ENCODE data around the gene TTLL5.
A peak's percentile ranks its signal among the peaks of the same experiment; 100 is the strongest.

Gene TTLL5

DNA sequence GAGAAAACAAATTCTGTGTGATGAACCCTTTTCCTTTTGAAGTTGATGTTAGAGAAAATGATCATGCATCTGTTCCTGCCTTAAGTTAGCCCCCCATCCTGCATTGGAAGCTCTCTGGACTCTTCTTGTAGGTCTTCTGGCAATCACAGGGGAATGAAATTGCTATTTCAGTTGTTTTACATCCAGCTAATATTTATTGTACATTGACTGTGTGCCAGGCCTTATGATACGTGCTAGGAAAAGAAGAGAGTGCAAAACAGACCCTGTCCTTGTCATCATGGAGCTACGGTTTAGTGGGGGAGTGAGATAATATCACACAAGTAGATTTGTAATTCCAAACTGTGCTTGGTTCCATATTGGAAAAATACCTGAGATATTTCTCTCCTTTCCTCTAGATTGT is 202.2 kb downstream of the TTLL5 start:
- DNase-seq (ENCODE audit: low read depth) = no peak

- DNase-seq (ENCODE audit: low read depth) = peak; percentile 92
These were observed 203.3 kb downstream of the TTLL5 start for GRCh38 chr14:75864352-75864751.

DNA sequence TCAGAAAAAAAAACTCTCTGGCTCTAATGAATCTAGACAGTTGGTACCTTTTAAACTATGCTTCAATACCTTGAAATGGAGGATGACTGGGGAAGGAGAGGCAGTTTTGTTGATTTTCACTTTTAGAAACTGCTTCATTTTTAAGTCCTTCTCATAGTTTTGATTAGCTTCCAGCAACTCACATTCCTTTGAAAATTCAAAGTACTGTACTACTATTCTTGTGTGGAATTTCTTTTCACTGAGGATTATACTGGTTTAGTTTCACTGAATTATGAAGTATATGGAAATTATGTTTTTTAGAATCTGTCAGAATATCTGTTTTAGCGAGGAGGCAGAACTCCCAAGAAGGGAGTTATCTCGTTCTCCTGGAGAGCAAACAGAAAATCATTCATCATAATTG is 204.5 kb downstream of the TTLL5 start:
- DNase-seq (ENCODE audit: low read depth) = no peak

DNA sequence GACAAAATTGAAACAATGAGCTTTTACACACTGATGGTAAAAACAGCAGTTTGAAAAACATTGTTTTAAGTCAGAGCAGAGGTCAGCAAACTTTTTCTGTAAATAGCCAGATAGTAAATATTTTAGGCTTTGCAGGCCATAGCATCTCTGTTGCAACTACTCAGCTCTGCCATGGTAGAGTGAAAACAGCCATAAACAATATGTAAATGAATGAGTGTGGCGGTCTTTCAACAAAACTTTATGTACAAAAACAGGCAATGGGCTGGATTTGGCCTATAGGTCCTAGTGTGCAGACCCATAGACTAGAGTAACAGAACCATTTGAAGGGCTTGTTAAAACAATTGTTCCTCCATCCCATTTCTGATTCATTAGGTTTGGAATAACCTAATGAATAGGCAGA is 205.9 kb downstream of the TTLL5 start:
- no peak for DNase-seq (ENCODE audit: low read depth)

GRCh38 chr14:75871181-75871880 is 210.3 kb downstream of the TTLL5 start:
- peak; percentile 72 for DNase-seq (ENCODE audit: low read depth)

GRCh38 chr14:75875958-75876357 is 214.9 kb downstream of the TTLL5 start:
- DNase-seq (ENCODE audit: low read depth) = no peak

DNA sequence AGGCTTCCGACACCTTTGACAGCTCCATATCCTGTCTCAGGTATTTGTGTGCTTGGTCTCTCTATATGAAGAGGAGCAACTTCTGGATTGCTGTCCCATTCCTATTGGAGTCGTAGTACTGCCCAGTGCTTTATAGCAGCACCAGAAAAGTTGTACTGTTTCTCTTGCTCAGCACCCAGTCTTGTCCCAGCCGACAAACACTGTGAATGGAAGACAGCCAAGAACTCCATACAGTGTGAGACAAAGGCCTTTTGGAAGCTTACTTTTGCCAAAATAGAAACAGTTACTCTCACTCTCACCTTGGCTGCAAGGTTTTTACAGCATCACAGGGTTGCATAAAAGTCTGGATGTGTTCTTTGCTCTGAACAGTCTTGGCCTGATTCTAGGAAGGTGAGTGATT is 215.5 kb downstream of the TTLL5 start:
- no peak for DNase-seq (ENCODE audit: low read depth)

DNA sequence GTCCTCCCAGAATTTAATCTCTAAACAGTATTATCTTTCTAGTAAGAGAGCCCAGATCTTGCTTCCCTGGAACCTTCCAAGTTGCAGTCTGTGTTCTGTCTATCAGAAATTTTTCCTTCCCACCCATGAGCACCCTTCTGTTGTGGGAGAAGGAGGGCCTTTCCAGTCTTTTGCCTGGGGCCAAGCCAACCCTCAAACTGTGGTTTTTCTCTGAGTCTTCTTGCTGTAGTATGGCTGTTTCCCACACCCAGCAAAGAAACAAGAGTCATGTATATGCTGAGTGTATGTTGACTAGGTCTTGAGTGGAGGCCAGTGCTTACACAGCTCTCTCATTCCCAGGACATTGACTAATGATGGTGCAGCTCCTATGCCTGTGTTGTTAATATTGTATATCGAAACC is 216.2 kb downstream of the TTLL5 start:
- DNase-seq (ENCODE audit: low read depth) = peak; percentile 99

GRCh38 chr14:75877884-75878283 is 216.8 kb downstream of the TTLL5 start:
- peak; percentile 58 for DNase-seq (ENCODE audit: low read depth)

DNA sequence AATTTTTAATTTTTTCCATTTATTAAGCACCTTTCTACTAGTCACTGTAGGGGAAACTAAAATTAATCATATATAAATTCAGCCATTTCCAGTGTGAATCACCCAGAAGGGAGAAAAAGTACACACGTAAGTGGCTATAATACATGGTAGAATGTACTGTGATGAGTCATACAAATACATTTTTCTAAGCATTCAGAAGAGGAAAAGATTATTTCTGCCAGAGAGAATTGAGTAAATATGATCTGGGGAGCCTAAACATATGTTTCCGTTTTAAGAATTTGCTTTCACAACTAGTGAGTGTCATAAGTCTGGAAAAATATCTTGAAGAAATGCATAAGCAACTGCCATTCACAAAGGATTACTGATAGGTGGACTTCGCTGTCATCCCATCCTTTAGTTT is 218.0 kb downstream of the TTLL5 start:
- peak; percentile 97 for DNase-seq (ENCODE audit: low read depth)

GRCh38 chr14:75880512-75880911 is 219.5 kb downstream of the TTLL5 start:
- no peak for DNase-seq (ENCODE audit: low read depth)

DNA sequence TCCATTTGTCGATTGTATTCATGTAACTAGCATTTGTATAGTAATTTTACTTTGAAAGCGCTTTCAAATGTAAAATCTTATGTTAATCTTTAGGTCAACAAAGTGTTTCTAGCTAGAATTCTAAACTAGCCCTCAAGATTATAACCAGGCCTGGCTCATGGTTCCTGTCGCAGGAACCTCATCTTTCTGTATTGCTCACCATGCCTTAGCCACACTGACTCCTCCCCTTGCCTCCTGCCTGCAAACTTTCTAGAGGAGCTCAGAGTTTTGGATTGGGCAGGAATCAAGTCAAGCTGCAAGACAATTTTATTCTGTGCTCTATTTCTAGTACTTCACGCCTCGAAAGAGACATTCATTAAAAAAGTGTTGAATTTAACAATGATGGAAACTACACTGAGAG is 220.9 kb downstream of the TTLL5 start:
- peak; percentile 66 for DNase-seq (ENCODE audit: low read depth)

GRCh38 chr14:75884198-75884611 is 223.2 kb downstream of the TTLL5 start:
- peak; percentile 96 for DNase-seq (ENCODE audit: low read depth)

GRCh38 chr14:75885829-75886228 is 224.8 kb downstream of the TTLL5 start:
- peak; percentile 74 for DNase-seq (ENCODE audit: low read depth)

DNA sequence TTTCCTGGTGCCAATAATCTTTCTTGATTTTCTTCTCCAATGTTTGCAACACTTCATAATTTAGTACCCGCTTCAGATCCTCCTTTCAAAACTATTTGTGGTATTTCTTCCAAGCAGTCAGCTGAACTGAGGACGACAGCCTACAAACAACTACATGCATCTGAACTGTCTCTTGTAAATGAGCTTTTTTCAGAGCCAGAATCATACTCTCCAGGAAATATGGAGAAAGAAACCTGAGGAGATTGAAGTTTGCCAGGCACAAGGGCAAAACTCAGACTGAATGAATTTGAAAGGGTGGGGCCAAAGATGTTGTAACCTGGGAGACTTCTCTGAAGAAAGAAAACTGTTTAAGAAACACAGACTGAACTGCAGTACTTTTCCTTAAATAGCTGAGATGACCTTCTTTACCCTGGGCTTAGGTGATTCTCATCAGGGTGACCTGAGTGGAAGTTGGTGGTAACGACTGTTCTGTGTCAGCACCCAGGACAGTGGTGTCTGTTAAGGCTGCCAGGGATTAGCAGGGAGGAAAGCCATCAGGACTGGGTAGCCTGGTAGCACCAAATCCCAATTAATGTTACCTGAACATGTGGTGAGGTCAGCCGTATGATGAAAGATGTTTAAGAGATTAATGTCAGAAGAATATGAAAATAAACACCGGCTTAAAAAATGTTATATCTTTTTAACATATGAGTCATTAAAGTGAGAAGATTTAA is 225.7 kb downstream of the TTLL5 start:
- DNase-seq (ENCODE audit: low read depth) = peak; percentile 77

DNA sequence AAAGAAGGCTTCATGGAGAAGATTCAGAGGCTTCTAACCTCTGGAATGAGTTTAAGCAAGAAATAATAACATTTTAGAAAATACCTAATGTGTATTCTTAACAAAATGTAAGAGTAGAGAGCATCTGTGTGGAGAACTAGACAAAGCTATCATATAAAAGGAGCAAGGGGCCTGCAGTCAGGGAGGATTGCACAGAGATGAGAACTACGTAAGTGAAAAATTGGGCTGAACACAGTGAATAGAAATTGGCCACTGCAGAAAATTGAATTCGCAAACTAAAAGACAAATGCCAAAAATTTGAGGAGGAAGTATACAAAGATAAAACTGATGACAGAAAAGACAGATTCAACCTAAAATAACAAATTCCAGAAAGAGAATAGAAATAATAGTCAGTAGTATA is 227.9 kb downstream of the TTLL5 start:
- DNase-seq (ENCODE audit: low read depth) = no peak

DNA sequence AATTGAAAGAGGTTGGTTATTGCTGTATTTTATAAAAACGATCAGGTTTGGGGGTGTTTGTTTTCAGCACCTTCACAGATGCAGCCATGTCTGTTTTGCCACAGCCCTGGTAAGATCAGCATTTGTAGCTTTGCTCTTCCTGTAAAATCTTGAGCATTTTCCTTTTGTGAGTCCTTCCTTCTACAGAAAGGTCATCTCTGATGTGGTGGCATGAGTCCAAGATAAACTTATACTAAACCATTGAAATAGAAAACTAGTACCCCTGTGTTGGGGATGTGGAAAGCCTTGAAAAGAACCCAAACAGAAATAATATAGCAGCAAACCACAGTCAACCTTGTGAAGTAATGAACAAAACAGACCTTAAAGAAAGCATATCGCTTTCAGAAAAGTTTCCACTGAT is 235.3 kb downstream of the TTLL5 start:
- DNase-seq (ENCODE audit: low read depth) = peak; percentile 72

GRCh38 chr14:75904311-75904710 is 243.3 kb downstream of the TTLL5 start:
- no peak for DNase-seq (ENCODE audit: low read depth)

DNA sequence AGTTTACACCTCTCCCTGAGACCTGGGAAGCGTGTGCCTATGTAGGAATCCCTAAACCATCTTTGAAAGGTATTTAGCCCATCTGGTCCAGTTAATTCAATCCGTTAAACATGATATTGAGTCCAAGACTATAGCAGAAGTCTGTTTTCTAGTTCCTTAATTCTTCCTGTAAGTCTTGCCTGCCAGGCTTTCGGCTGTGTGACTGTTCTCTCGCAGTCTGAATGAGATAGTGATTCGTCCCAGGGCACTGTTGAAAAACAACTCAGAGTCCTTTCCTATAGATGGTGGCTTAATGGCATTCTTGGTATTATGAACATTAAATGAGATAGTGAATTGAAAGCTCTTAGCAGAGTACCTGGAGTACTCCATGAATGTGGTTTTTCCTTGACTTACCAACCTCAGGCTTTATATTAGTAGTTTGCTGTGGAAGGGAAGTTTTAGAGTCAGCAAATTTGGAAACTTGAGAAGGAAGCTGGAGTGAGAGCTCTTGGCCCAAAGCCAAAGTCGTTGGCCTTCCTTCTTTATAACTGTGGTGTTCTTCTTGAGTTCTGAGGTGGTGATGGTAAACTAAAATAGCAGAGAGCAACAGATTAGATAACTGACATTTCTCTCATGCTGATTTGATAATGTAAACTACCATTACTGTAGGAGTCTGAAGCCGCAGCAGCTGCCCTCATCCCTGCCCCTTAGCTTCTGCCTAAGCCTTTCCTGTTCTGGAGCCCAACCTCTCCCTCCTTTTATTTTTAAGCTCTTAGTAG is 244.3 kb downstream of the TTLL5 start:
- peak; percentile 69 for DNase-seq (ENCODE audit: low read depth)

DNA sequence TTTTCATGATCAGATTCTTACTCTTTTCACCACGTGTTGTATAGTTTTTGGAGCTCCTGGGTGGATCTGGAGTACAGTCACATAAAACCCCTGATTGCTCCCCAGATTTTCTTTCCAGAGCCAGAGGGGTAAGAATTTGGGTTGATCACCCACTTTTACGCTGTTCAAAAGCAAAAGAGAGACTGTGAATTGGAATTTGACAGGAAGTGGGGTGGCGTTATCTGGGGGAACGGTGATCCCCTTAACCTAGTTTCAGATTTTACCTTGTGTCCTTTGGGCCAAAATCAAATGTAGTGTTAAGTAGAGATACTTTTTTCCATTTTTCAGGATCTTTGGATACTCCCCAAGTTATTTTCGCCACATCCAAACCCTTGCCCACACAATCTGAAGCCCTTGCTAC is 245.2 kb downstream of the TTLL5 start:
- DNase-seq (ENCODE audit: low read depth) = no peak

DNA sequence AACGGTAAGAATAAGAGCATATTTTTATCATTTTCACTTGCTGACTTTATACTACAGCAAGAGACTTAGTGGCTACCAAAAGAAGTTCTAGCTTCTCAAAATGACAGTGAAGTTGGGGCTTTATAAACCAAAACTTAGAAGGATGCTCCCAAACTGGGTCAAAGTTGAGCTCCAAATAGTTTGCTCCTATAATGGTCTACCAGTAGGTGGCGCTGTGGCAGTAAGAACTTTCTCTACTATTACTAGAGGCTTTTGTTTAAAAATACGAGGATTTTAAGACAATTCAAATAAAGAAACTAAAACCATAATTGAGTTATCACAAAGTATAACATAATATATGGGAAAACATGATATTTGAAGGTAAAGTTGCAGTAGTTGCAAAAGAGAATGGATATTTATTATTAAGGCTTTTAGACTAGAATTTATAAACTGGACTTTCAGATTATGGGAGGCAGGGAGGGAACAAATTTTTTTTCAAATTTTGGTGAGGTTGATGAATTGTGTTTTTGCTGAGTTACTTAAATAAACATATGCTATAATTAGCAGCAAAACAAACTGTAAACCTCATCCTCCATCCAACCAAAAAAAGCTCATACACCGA is 245.7 kb downstream of the TTLL5 start:
- DNase-seq (ENCODE audit: low read depth) = no peak

DNA sequence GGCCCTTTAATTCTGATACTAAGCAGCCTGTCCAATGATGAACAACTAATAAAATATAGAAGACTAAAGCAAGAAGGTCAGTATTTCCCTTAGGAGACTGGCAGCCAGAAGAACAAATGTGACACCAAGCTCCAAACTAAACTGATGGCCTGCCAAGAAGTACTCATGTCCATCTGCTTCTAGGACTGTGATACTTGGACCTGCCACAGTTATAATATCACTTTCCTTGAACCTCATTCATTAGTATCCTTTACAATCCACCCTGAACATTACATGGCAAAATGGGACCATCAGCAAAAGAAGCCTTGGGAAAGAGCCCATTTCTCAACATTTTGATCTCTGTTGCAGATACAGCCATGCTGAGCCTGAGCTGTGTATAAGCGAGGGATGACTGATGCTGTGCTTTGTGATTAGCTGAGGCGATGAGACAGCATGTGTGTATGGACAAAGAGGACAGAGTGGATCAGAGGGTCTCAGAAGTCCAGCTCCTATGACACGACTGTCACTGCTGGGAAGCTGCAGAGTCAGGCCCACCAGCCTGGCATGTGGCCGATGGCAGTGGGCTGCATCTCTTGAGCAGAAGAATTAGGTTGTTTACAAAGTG is 246.8 kb downstream of the TTLL5 start:
- no peak for DNase-seq (ENCODE audit: low read depth)
